K562 (cell line): ENCODE results near the gene PLXNA2. TPM values are rescaled to one million over a fixed set of nuclear protein-coding genes. Genes with fewer than 3 reads are reported as not detected.

Experiments used
- ATAC-seq: fragments of 200-7000 bp; cut with Tn5 transposase; 3 replicates; pipeline ENCODE4 v1.9.1; 2020; ENCODE audit warnings: moderate library complexity
- BruUV-seq: library from RNA; stranded (reverse); fragments of 400-500 nt; replicated peaks from 2 replicates; lab custom pipeline; 2021; lab: Mats Ljungman, UMichigan
- CTCF ChIA-PET: fragments of 300-600 bp; formaldehyde crosslinking; extraction: SDS; loops from one replicate; lab custom pipeline; 2021; ENCODE audit warnings: low intra/inter-chr PET ratio; lab: Yijun Ruan, JAX
- POLR2A ChIA-PET: fragments of 300-600, 350-650 bp; sonication (Branson Sonifier 250); formaldehyde crosslinking; extraction: SDS; loops from one replicate; lab custom pipeline; 2021; ENCODE audit warnings: antibody characterized with exemption, inconsistent platforms; lab: Yijun Ruan, JAX
- DNase-seq, 4 experiments: peaks; one replicate each; pipeline versions ENCODE4 v3.0.0 to v3.0.0-alpha.2; 2011 to 2018; ENCODE audit warnings: low spot score in 3 of 4, mixed read lengths in 3 of 4; ENCODE audit errors: extremely low read depth in 1 of 4
- FAIRE-seq: peaks from 2 replicates; lab custom pipeline; 2011; peaks lifted over from hg19 to GRCh38; lab: Jason Lieb, UNC
- H2AFZ ChIP-seq: 2 replicates; pipeline ENCODE4 v1.6.0; 2011; ENCODE audit warnings: low read depth, low read length, control low read depth, inconsistent platforms
- H3K27ac ChIP-seq: fragments of 200-600 bp; 3 replicates; pipeline ENCODE4 v1.8.0; 2011; ENCODE audit warnings: low read depth, mild to moderate bottlenecking, control low read depth, inconsistent platforms, low read length, moderate library complexity, mixed read lengths; ENCODE audit errors: extremely low read depth
- H3K27me3 ChIP-seq, 2 experiments: fragments of 300-600 bp in 1 of 2; 2 replicates in 1 of 2; 3 replicates in 1 of 2; pipeline versions ENCODE4 v1.6.0 to v1.8.0; 2011; ENCODE audit warnings: inconsistent platforms in 2 of 2, low read length in 2 of 2, mild to moderate bottlenecking in 1 of 2, mixed read lengths in 1 of 2, moderate library complexity in 1 of 2; ENCODE audit not compliant: control insufficient read depth in 2 of 2, insufficient read depth in 2 of 2
- H3K36me3 ChIP-seq: fragments of 300-600 bp; 3 replicates; pipeline ENCODE4 v1.8.0; 2011; ENCODE audit warnings: mild to moderate bottlenecking, low read length, inconsistent platforms; ENCODE audit not compliant: control insufficient read depth, insufficient read depth
- H3K4me1 ChIP-seq, 2 experiments: fragments of 200-600 bp in 1 of 2; replicated peaks in 1 of 2; 2 replicates in 1 of 2; 3 replicates in 1 of 2; pipeline versions ENCODE4 v1.5.1 to v1.8.0; 2011; ENCODE audit warnings: inconsistent platforms in 2 of 2, low read length in 2 of 2, mild to moderate bottlenecking in 1 of 2, mixed read lengths in 1 of 2, moderate library complexity in 1 of 2; ENCODE audit not compliant: control insufficient read depth in 2 of 2, insufficient read depth in 2 of 2
- H3K4me2 ChIP-seq: 2 replicates; pipeline ENCODE4 v1.6.1; 2011; ENCODE audit warnings: low read length, control low read depth, inconsistent platforms, mixed read lengths; ENCODE audit not compliant: insufficient read depth
- H3K4me3 ChIP-seq: fragments of 200-600 bp; sonication (generic), shearing (Covaris generic); 2 replicates; pipeline ENCODE4 v1.5.1; 2016; ENCODE audit warnings: control low read depth, inconsistent platforms
- H3K79me2 ChIP-seq: fragments of 200-600 bp; 3 replicates; pipeline ENCODE4 v1.8.0; 2011; ENCODE audit warnings: low read length, inconsistent platforms; ENCODE audit not compliant: control insufficient read depth, insufficient read depth
- H3K9ac ChIP-seq, 2 experiments: 2 replicates each; pipeline versions ENCODE4 v1.6.0 to v1.6.1; 2011; ENCODE audit warnings: low read depth in 2 of 2, low read length in 2 of 2, control low read depth in 1 of 2, inconsistent platforms in 1 of 2, mild to moderate bottlenecking in 1 of 2, mixed read lengths in 1 of 2; ENCODE audit not compliant: insufficient read depth in 1 of 2
- H3K9me1 ChIP-seq: one replicate; pipeline ENCODE4 v1.6.0; 2011; ENCODE audit warnings: inconsistent platforms, mild to moderate bottlenecking, low read length, moderate library complexity; ENCODE audit not compliant: control insufficient read depth, insufficient read depth
- H3K9me3 ChIP-seq: replicated peaks from 2 replicates; pipeline ENCODE4 v1.5.1; 2011; ENCODE audit warnings: low read depth, low read length, inconsistent platforms; ENCODE audit not compliant: control insufficient read depth, insufficient read depth
- H4K20me1 ChIP-seq: replicated peaks from 2 replicates; pipeline ENCODE4 v1.6.1; 2011; ENCODE audit warnings: low read length, inconsistent platforms, mixed read lengths; ENCODE audit not compliant: control insufficient read depth, insufficient read depth
- CEBPB ChIP-seq: fragments of 450-650 bp; IDR thresholded peaks from 2 replicates; pipeline ENCODE4 v1.6.1; 2016; ENCODE audit warnings: missing genetic modification characterization, missing compliant biosample characterization
- CEBPG ChIP-seq, 3 experiments: fragments of 200-800 bp in 1 of 3; sonication (Bioruptor generic) in 1 of 3; sonication (generic) in 1 of 3; formaldehyde crosslinking in 1 of 3; IDR thresholded peaks in 2 of 3; conservative IDR thresholded peaks in 1 of 3; 2 replicates each; pipeline versions ENCODE4 v1.6.1 to v1.8.0; 2016 to 2022; ENCODE audit warnings: missing compliant biosample characterization in 2 of 3, missing genetic modification characterization in 2 of 3, mild to moderate bottlenecking in 1 of 3, missing genetic modification reagents in 1 of 3
- EP300 ChIP-seq: IDR thresholded peaks from 2 replicates; pipeline ENCODE4 v1.6.1; 2012; ENCODE audit warnings: low read length, improper control_type of control experiment
- GABPA ChIP-seq: fragments of 200-800 bp; sonication (Bioruptor generic); conservative IDR thresholded peaks from 2 replicates; pipeline ENCODE4 v1.6.1; 2016; ENCODE audit warnings: low read depth, missing genetic modification characterization, missing compliant biosample characterization
- ID3 ChIP-seq, 2 experiments: fragments of 250-450 bp in 1 of 2; fragments of 450-650 bp in 1 of 2; sonication (Bioruptor Pico) in 1 of 2; IDR thresholded peaks; 2 replicates each; pipeline versions ENCODE4 v1.6.1 to v1.8.0; 2016 to 2021; ENCODE audit warnings: mild to moderate bottlenecking in 2 of 2, moderate library complexity in 2 of 2, missing compliant biosample characterization in 1 of 2, missing genetic modification characterization in 1 of 2
- IRF9 ChIP-seq: fragments of 450-650 bp; IDR thresholded peaks from 2 replicates; pipeline ENCODE4 v1.6.1; 2016; ENCODE audit warnings: missing biosample characterization, missing genetic modification characterization
- NEUROD1 ChIP-seq: fragments of 150-350 bp; IDR thresholded peaks from 2 replicates; pipeline ENCODE4 v1.6.1; 2014; ENCODE audit warnings: borderline replicate concordance, low read length, low read depth; ENCODE audit not compliant: partially characterized antibody
- NFIX ChIP-seq: fragments of 250-450 bp; sonication (Bioruptor Pico); IDR thresholded peaks from 2 replicates; pipeline ENCODE4 v1.4.0; 2020; ENCODE audit warnings: low read depth, mild to moderate bottlenecking, moderate library complexity
- POLR2A ChIP-seq: fragments of 450-650 bp; conservative IDR thresholded peaks from 2 replicates; pipeline ENCODE4 v1.6.1; 2016
- RBM14 ChIP-seq: fragments of 200-400 bp; formaldehyde crosslinking; IDR thresholded peaks from 2 replicates; pipeline ENCODE4 v1.6.1; 2018; ENCODE audit warnings: low read depth, mild to moderate bottlenecking, low read length, moderate library complexity, borderline replicate concordance; ENCODE audit not compliant: insufficient read depth
- SPI1 ChIP-seq: IDR thresholded peaks from 2 replicates; pipeline ENCODE4 v1.6.1; 2011; ENCODE audit warnings: low read depth, low read length, control low read depth, borderline replicate concordance
- TAF7 ChIP-seq: fragments of 450-650 bp; IDR thresholded peaks from 2 replicates; pipeline ENCODE4 v1.6.1; 2016; ENCODE audit warnings: missing genetic modification characterization, missing compliant biosample characterization
- ZC3H11A ChIP-seq: IDR thresholded peaks from 2 replicates; pipeline ENCODE4 v1.6.1; 2012; ENCODE audit warnings: low read depth, low read length, improper control_type of control experiment
- ZMIZ1 ChIP-seq, 2 experiments: fragments of 150-350 bp in 1 of 2; IDR thresholded peaks; 2 replicates each; pipeline ENCODE4 v1.6.1; 2012 to 2016; ENCODE audit warnings: low read depth in 2 of 2, low read length in 2 of 2, mild to moderate bottlenecking in 1 of 2, moderate library complexity in 1 of 2
- ZNF354B ChIP-seq: fragments of 250-450 bp; sonication (Bioruptor Pico); IDR thresholded peaks from 2 replicates; pipeline ENCODE4 v1.4.0; 2020
- WGBS: fragments of 100-300 bp; shearing (Covaris generic); methylation state at CpG from one replicate; pipeline ENCODE4 v1.1.6; 2016; ENCODE audit warnings: low coverage, mixed read lengths; ENCODE audit not compliant: insufficient coverage; ENCODE audit errors: missing lambda C conversion rate; 5-methylcytosine and 5-hydroxymethylcytosine counted together
- in situ Hi-C: fragments of 300-500 bp; cut with MboI; formaldehyde crosslinking; loops from 4 replicates; pipeline ENCODE4 v1.15.0; 2018; ENCODE audit warnings: inconsistent platforms, mixed read lengths
- intact Hi-C: fragments of 100-400 bp; cut with micrococcal nuclease; formaldehyde crosslinking; loops from 2 replicates; pipeline ENCODE4 v1.14.2; 2022
- polyA plus RNA-seq, 8 experiments: library from polyadenylated mRNA; depleted of rRNA in 4 of 8; stranded (reverse) in 5 of 8; unstranded in 3 of 8; fragments of >200 nt; fragmentation: Nextera tagmentation in 2 of 8; fragmentation: Illumina TruSeq in 1 of 8; extraction: Ambion mirVana in 2 of 8; extraction: Trizol in 1 of 8; gene quantifications; 2 replicates each; pipeline versions ENCODE4 v1.2.1 to v1.2.3, GENCODE V29; 2011 to 2014; ENCODE audit warnings: inconsistent platforms in 1 of 8, missing spikeins in 1 of 8
- total RNA-seq, 7 experiments: library from RNA; depleted of rRNA in 6 of 7; stranded (reverse); fragments of >200 nt in 6 of 7; fragmentation: Illumina TruSeq in 2 of 7; extraction: Trizol in 2 of 7; gene quantifications; 2 replicates each; pipeline versions ENCODE4 v1.2.1 to v1.2.3, GENCODE V29; 2011 to 2021; ENCODE audit warnings: low replicate concordance in 1 of 7

Gene PLXNA2
- total and polyA plus RNA-seq, 9 of the 15 experiments (the other 6 are each of a cell fraction or from before 2014, with no cell fraction given), result 0.01 to 1.3 (median 0.32) TPM

GRCh38 chr1:208126108-208126507 is 118.1 kb downstream of the PLXNA2 start (continued):
- no peak for TF ChIP-seq NFIX (CRISPR knock-in tag)
- TF ChIP-seq POLR2A, result no peak
- TF ChIP-seq RBM14, result no peak
- no peak for TF ChIP-seq ZNF354B
- TF ChIP-seq ID3 (CRISPR knock-in tag; IDR thresholded peaks at IDR 0.05), result no peak
- TF ChIP-seq ID3 (tag; IDR thresholded peaks at IDR 0.05), result no peak

- 3% methylated on average over 4 of the region's 4 CpGs for WGBS
- POLR2A ChIA-PET, result interaction anchor here (0.6 to 1.6 kb wide), 5 partner anchors 8 to 87 kb away, joined by 3 to 6 read pairs (median 3); no protein-coding TSS in a partner anchor
- no TSS peak for BruUV-seq
- no peak overlapping the region for H3K9ac ChIP-seq
- no peak for ATAC-seq
- intact Hi-C loops, result no loop called here
- no peaks in the 10 kb centered on the region for H3K36me3 ChIP-seq
- in situ Hi-C loops, result loop anchor here (5.0 kb wide), 1 partner anchor 125 kb away; no protein-coding TSS in a partner anchor
- H3K4me1 ChIP-seq, result no peaks in the 10 kb centered on the region
- no peak for DNase-seq
- H4K20me1 ChIP-seq, result no peaks in the 10 kb centered on the region
- H3K79me2 ChIP-seq, result no peaks in the 10 kb centered on the region
- FAIRE-seq, result no peak
- H3K9me3 ChIP-seq, result no peaks in the 10 kb centered on the region
- CTCF ChIA-PET, result no interaction called here
- H3K9me1 ChIP-seq, result no peaks in the 10 kb centered on the region
- no peak overlapping the region for H3K4me3 ChIP-seq
- peaks cover 16 to 45% of the 10 kb centered on the region in 2 experiments for H3K27me3 ChIP-seq
- H3K4me2 ChIP-seq, result no peak overlapping the region
- H3K27ac ChIP-seq, result no peak overlapping the region
- no peak overlapping the region for H2AFZ ChIP-seq
- TF ChIP-seq NEUROD1 (no peak), SPI1 (peak; percentile 74; the same call in 1 of the 2 replicates), EP300 (no peak), TAF7 (tag) (no peak), ZMIZ1 (IDR thresholded peaks at IDR 0.05; ENCODE audit: low read depth in 2 of 2, low read length in 2 of 2) (no peak), CEBPB (peak; percentile 97), GABPA (no peak), ZC3H11A (no peak), IRF9 (tag) (peak; percentile 72), CEBPG (CRISPR knock-in tag; IDR thresholded peaks at IDR 0.05) (peak; percentile 51; the same call in 1 of the 2 replicates), CEBPG (tag; conservative IDR thresholded peaks at IDR 0.05 in 1 of 2, IDR thresholded peaks at IDR 0.05 in 1 of 2) (peak; percentile 95 to 99)
Observed at GRCh38 chr1:208122612-208123358, 121.4 kb downstream of the PLXNA2 start.
